Vagina (tissue), 2 donors: ENCODE data around the gene ZNF451. TPM values are rescaled to one million over a fixed set of nuclear protein-coding genes. Genes with fewer than 3 reads are reported as not detected.

ENCODE experiments used
- DNase-seq, 2 donors: peaks; one replicate each; pipeline ENCODE4 v3.0.0-alpha.2; 2017; ENCODE audit errors: extremely low spot score in 2 of 2
- H3K27ac ChIP-seq: fragments of 200-600 bp; sonication (generic); one replicate; pipeline ENCODE4 v1.5.1; 2019
- H3K27me3 ChIP-seq: fragments of 200-600 bp; sonication (generic); one replicate; pipeline ENCODE4 v1.5.1; 2019
- H3K36me3 ChIP-seq, 2 donors: fragments of 200-600 bp; sonication (generic); one replicate each; pipeline ENCODE4 v1.5.1; 2017 to 2019
- H3K4me1 ChIP-seq: fragments of 200-600 bp; sonication (generic); one replicate; pipeline ENCODE4 v1.5.1; 2019
- H3K4me3 ChIP-seq, 2 donors: fragments of 200-600 bp; sonication (generic); 1 replicate in 1 of 2; 2 replicates in 1 of 2; pipeline ENCODE4 v1.5.1; 2016 to 2019
- H3K9me3 ChIP-seq: fragments of 200-600 bp; sonication (generic); one replicate; pipeline ENCODE4 v1.5.1; 2019
- CTCF ChIP-seq, 3 experiments: fragments of 450-650 bp in 2 of 3; fragments of 200-600 bp in 1 of 3; sonication (generic) in 1 of 3; IDR thresholded peaks; one replicate each; pipeline ENCODE4 v1.5.1; 2017 to 2019; ENCODE audit warnings: antibody characterized with exemption in 3 of 3, mild to moderate bottlenecking in 2 of 3, moderate library complexity in 2 of 3
- POLR2A ChIP-seq, 2 donors: fragments of 450-650 bp; IDR thresholded peaks; one replicate each; pipeline ENCODE4 v1.6.1; 2017; ENCODE audit warnings: antibody characterized with exemption in 2 of 2, mild to moderate bottlenecking in 2 of 2, moderate library complexity in 2 of 2
- POLR2AphosphoS5 ChIP-seq, 2 donors: sonication (generic); formaldehyde crosslinking; IDR thresholded peaks; one replicate each; pipeline ENCODE4 v1.9.0; 2017; ENCODE audit warnings: antibody characterized with exemption in 2 of 2, mild to moderate bottlenecking in 2 of 2, low read depth in 1 of 2; ENCODE audit not compliant: insufficient read depth in 1 of 2
- intact Hi-C: fragments of 100-400 bp; cut with DNase I; formaldehyde crosslinking; loops from one replicate; pipeline ENCODE4 v1.15.1; 2023
- total RNA-seq: library from RNA; depleted of rRNA; stranded (reverse); fragments of >200 nt; gene quantifications from one replicate; pipeline ENCODE4 v1.2.3, GENCODE V29; 2016

Gene ZNF451
- total RNA-seq, 1 donor from 2014 or later: 43.5 TPM

- Histone ChIP-seq H3K9me3 (no peaks in the 10 kb centered on the region), H3K4me3 (no peak overlapping the region), H3K36me3 (peaks cover 0 to 25% of the 10 kb centered on the region in 2 donors), H3K4me1 (no peaks in the 10 kb centered on the region), H3K27ac (no peak overlapping the region), H3K27me3 (no peaks in the 10 kb centered on the region)
- intact Hi-C loops: no loop called here
- DNase-seq: no peak
- TF ChIP-seq CTCF (IDR thresholded peaks at IDR 0.05) (no peak), POLR2AphosphoS5 (IDR thresholded peaks at IDR 0.05; ENCODE audit: insufficient read depth in 1 of 2, low read depth in 1 of 2) (no peak), POLR2A (IDR thresholded peaks at IDR 0.05) (no peak)
These were observed 48.0 kb downstream of the ZNF451 start for GRCh38 chr6:57138026-57138425.

- peaks cover 0 to 20% of the 10 kb centered on the region in 2 donors for H3K36me3 ChIP-seq
These were observed 51.6 kb downstream of the ZNF451 start for GRCh38 chr6:57141451-57142177.

GRCh38 chr6:57142178-57142525 lies 52.2 kb downstream of the ZNF451 start:
- H3K4me1 ChIP-seq: no peaks in the 10 kb centered on the region
- H3K36me3 ChIP-seq: peaks cover 0 to 20% of the 10 kb centered on the region in 2 donors
- intact Hi-C loops: no loop called here
- no peak overlapping the region for H3K4me3 ChIP-seq
- H3K27me3 ChIP-seq: no peaks in the 10 kb centered on the region
- TF ChIP-seq CTCF (IDR thresholded peaks at IDR 0.05): no peak
- TF ChIP-seq POLR2A (IDR thresholded peaks at IDR 0.05): no peak
- TF ChIP-seq POLR2AphosphoS5 (IDR thresholded peaks at IDR 0.05; ENCODE audit: insufficient read depth in 1 of 2, low read depth in 1 of 2): no peak
- H3K27ac ChIP-seq: no peak overlapping the region
- no peak for DNase-seq
- H3K9me3 ChIP-seq: no peaks in the 10 kb centered on the region

More at GRCh38 chr6:57141451-57142177, 51.6 kb downstream of the ZNF451 start:
- Histone ChIP-seq H3K27ac (no peak overlapping the region), H3K9me3 (no peaks in the 10 kb centered on the region), H3K27me3 (no peaks in the 10 kb centered on the region), H3K4me3 (no peak overlapping the region), H3K4me1 (no peaks in the 10 kb centered on the region)
- TF ChIP-seq POLR2A (IDR thresholded peaks at IDR 0.05) (no peak), CTCF (IDR thresholded peaks at IDR 0.05) (no peak), POLR2AphosphoS5 (IDR thresholded peaks at IDR 0.05; ENCODE audit: insufficient read depth in 1 of 2, low read depth in 1 of 2) (no peak)
- intact Hi-C loops: no loop called here
- no peak for DNase-seq

- TF ChIP-seq CTCF (IDR thresholded peaks at IDR 0.05) (no peak), POLR2A (IDR thresholded peaks at IDR 0.05) (no peak), POLR2AphosphoS5 (IDR thresholded peaks at IDR 0.05; ENCODE audit: insufficient read depth in 1 of 2, low read depth in 1 of 2) (no peak)
- Histone ChIP-seq H3K4me3 (no peak overlapping the region), H3K27ac (no peak overlapping the region), H3K4me1 (no peaks in the 10 kb centered on the region), H3K36me3 (peaks cover 0 to 35% of the 10 kb centered on the region in 2 donors), H3K9me3 (no peaks in the 10 kb centered on the region), H3K27me3 (no peaks in the 10 kb centered on the region)
- no peak for DNase-seq
- intact Hi-C loops: no loop called here
These were observed 53.7 kb downstream of the ZNF451 start for GRCh38 chr6:57143690-57144089.

GRCh38 chr6:57147401-57147800 lies 57.4 kb downstream of the ZNF451 start:
- intact Hi-C loops: no loop called here
- Histone ChIP-seq H3K27me3 (no peaks in the 10 kb centered on the region), H3K27ac (no peak overlapping the region), H3K4me1 (no peaks in the 10 kb centered on the region), H3K9me3 (no peaks in the 10 kb centered on the region), H3K36me3 (peaks cover 0 to 23% of the 10 kb centered on the region in 2 donors), H3K4me3 (no peak overlapping the region)
- no peak for DNase-seq
- TF ChIP-seq POLR2A (IDR thresholded peaks at IDR 0.05) (no peak), POLR2AphosphoS5 (IDR thresholded peaks at IDR 0.05; ENCODE audit: insufficient read depth in 1 of 2, low read depth in 1 of 2) (no peak), CTCF (IDR thresholded peaks at IDR 0.05) (no peak)
